GM23248 (cell line): ENCODE data around the gene CCDC43.

Source experiments
- EZH2 ChIP-seq: fragments of 200-600 bp; sonication (generic); IDR thresholded peaks from 2 replicates; pipeline ENCODE4 v1.6.1; 2018; ENCODE audit warnings: antibody characterized with exemption, mild to moderate bottlenecking; ENCODE audit not compliant: insufficient read depth, poor library complexity, severe bottlenecking
- EZH2phosphoT487 ChIP-seq: fragments of 200-600 bp; sonication (generic); IDR thresholded peaks from 2 replicates; pipeline ENCODE4 v1.6.1; 2018; ENCODE audit warnings: antibody characterized with exemption, moderate library complexity, mild to moderate bottlenecking, low read depth; ENCODE audit not compliant: insufficient read depth

DNA sequence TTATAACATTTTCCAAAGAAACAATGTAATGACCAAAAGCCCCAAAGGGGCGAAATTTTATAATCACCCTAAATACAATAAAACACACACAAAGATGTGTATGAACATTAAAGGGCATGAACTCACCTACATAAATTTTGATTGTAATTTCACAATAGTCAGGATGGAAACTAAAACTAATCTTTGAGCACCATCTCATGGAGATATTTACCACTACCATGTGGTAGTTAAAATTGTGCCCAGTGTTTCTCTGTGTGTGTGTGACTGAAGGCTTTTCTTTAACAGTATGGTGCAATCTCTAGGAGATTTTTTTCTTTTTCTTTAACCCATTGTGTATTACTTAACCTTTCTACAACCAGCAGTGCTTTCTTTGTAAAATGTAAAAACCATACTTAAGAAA, 53.0 kb downstream of the CCDC43 start:
- TF ChIP-seq EZH2phosphoT487 (no peak), EZH2 (no peak)
